Cardiac fibroblast (primary cell): ENCODE measurements around the gene ADRA2C.
"Not testable (repeated sequence)": the region's sequence is repeated elsewhere in the genome, so short reads cannot be mapped to it uniquely, and the experiment has no call there.

ENCODE experiments used
- DNase-seq, 2 donors: peaks; one replicate each; pipeline versions ENCODE4 v3.0.0 to v3.0.0-alpha.2; 2010; ENCODE audit warnings: low read depth in 2 of 2
- H3K4me3 ChIP-seq, 2 donors: replicated peaks in 1 of 2; 1 replicate in 1 of 2; 2 replicates in 1 of 2; pipeline ENCODE4 v1.5.1; 2011; ENCODE audit warnings: low read depth in 2 of 2, low read length in 2 of 2, mild to moderate bottlenecking in 2 of 2, moderate library complexity in 1 of 2
- TF ChIP-seq, protein P1 (sequence below): IDR thresholded peaks from one replicate; pipeline ENCODE4 v1.5.1; 2011; ENCODE audit warnings: low read depth, mild to moderate bottlenecking, low read length, inconsistent platforms

Gene ADRA2C

DNA sequence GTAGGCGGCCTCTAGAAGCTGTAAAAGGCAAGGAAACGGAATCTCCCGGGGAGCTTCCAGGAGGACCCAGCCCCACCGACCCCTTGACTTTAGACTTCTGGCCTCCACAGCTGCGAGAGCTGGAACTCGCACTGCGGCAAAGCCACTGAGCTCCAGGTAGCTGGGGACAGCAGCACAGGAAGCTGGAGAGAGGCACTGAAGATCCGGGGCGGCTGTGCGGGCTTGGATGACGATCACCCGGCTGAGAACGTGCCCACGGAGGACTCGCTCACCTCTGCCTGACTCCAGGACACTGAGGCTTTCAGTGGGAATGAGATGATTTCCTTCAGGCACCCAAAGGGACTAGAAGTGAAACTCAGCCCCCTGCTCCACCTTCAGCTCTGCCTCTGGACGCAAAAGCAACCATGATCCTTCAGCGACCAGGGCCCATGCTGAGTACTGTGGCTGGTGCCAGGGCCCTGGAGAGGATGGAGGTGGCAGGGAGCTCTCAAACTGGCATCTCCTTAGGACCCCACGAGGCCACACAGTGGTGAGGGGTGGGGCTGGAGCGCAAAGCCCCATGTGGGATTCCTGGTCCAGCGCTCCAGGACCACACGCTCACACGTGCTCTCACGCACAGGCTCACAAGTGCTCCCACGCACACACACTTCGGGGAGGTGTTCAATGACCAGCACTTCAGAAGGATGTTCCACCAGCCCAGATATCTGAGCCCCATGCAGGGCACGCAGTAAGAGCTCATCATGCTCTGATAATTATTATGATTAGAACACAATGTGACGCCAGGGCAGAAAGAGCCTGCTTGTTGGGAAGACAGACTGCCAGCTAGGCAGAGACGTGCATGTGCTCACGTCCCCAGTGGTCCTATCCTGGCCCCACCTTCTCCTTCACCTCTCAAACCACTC, 47.2 kb downstream of the ADRA2C start:
- TF ChIP-seq, protein P1, sequence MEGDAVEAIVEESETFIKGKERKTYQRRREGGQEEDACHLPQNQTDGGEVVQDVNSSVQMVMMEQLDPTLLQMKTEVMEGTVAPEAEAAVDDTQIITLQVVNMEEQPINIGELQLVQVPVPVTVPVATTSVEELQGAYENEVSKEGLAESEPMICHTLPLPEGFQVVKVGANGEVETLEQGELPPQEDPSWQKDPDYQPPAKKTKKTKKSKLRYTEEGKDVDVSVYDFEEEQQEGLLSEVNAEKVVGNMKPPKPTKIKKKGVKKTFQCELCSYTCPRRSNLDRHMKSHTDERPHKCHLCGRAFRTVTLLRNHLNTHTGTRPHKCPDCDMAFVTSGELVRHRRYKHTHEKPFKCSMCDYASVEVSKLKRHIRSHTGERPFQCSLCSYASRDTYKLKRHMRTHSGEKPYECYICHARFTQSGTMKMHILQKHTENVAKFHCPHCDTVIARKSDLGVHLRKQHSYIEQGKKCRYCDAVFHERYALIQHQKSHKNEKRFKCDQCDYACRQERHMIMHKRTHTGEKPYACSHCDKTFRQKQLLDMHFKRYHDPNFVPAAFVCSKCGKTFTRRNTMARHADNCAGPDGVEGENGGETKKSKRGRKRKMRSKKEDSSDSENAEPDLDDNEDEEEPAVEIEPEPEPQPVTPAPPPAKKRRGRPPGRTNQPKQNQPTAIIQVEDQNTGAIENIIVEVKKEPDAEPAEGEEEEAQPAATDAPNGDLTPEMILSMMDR: no peak
- no peak for DNase-seq

DNA sequence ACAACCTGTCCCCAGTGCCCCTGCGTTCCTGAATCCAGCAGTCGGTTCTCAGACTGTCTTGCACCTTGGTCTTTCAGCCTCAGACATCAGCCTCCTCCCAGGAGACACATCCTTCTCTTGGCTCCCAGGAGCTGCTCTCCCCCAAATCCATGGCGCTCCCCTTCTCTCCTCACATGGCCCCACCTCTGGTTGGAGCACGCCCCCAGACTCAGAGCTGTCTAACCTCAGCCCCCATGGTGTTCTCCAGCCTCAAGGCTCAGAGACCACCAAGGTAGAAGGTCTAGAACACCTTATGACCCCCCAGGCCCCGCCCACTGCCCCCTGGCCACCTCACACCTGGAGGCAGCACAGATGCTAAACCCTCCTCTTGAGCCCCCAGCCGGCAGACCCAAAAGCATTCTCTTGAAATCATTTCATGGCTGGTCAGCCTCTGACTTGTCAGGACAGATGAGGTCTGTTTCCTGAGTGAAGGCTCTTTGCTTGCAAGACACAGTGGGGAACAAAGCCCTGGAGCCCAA, 47.9 kb downstream of the ADRA2C start:
- DNase-seq: no peak
- H3K4me3 ChIP-seq: no peak overlapping the region
- TF ChIP-seq, protein P1: no peak

More for the DNA sequence above, 47.2 kb downstream of the ADRA2C start:
- no peak overlapping the region for H3K4me3 ChIP-seq

DNA sequence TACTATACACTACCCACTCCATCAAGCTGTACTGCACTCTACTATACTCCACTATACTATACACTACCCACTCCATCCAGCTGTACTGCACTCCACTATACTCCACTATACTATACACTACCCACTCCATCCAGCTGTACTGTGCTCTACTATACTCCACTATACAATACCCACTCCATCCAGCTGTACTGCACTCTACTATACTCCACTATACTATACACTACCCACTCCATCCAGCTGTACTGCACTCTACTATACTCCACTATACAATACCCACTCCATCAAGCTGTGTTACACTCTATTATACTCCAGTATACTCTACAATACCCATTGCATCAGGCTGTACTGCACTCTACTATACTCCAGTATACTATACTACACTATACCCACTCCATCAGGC, 48.7 kb downstream of the ADRA2C start:
- DNase-seq, H3K4me3 ChIP-seq: not testable (repeated sequence)

DNA sequence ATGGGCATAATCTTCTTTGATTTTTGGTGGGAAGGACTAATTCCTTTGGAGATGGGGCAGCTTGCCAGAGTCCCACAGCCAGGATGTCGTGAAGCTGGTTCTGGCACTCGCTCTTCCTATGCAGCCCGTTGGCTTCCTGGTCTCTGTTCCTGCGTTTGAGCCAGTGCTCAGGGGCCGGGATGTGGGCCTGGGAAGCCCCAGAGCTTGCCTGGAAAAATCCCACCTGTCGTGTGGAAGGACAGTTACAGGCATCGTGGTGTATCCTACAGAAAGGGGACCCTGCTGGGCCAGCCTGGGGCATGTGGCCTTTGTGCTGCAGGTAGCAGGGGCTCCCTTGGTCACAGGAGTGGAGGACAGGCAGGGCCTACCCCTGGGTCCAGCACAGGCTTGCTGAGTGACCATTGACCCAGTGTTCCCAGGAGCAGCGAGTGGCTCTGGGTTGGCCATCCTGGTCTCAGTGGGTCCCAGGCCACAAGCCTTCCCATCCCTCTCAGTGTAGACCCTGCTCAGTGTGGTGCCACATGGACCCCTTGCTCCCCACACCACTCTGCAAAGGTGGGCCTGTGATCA, 50.2 kb downstream of the ADRA2C start:
- DNase-seq: no peak
- H3K4me3 ChIP-seq: no peak overlapping the region
- TF ChIP-seq, protein P1: no peak

DNA sequence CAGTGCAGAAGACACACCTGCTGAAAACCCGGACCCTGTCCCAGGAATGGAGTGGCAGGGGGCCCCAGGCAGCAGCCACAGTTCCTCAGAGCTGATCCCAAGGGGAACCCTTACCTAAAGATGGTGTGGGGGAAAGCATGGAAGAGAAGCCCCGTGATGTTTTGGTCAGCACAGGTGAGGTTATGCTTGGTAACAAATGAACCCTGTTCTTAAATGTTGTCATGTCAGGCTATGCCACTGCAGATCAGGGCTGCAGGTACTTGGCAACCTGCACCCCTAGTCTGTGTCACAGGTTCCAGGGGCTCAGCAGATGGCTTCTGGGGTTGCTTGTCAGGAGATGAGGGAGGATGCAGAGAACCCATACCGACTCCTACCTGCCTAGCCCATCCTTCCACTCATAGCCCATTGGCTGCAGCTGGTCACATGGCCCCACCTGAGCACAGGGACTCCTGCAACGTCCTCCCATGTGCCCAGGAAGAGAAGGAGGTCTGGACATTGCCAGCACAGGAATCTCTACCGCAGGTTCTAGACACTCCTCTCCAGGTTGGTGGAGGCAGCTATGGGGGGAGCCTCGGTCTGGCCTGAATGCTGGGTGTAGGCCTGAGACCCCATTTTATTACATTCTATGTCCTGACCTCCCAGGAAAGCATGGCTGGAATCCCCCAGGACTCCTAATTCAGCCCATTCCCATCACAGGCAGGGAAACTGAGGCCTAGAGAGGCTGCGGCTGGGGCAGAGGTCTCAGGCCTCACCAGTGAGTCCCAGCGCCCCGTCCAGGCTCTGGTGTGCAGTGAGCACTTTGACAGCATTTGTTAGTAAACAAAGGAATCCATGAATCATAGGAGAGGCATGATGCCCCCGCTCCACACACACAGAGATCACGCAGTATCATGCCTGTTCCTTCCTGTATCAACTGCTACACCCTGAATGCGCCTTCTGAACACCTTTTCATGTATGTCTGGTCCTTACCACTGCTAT, 51.1 kb downstream of the ADRA2C start:
- TF ChIP-seq, protein P1: no peak
- no peak for DNase-seq
- no peak overlapping the region for H3K4me3 ChIP-seq
